A549 (cell line): ENCODE results near the gene PSME4. TPM values are rescaled to one million over a fixed set of nuclear protein-coding genes. Genes with fewer than 3 reads are reported as not detected.

Source experiments
- ATAC-seq, 2 experiments: fragments of 200-7000 bp in 1 of 2; fragments of >200 bp in 1 of 2; cut with Nextera tagmentation in 1 of 2; cut with Tn5 transposase in 1 of 2; 3 replicates each; pipeline versions ENCODE4 v1.8.0 to v1.9.1; 2018 to 2020; ENCODE audit warnings: mild to moderate bottlenecking in 1 of 2, moderate library complexity in 1 of 2
- CTCF ChIA-PET: fragments of 300-600 bp; sonication (Branson Sonifier 250); formaldehyde crosslinking; extraction: SDS; loops from one replicate; lab custom pipeline; 2021; ENCODE audit warnings: antibody characterized with exemption, inconsistent platforms; lab: Yijun Ruan, JAX
- POLR2A ChIA-PET: fragments of 350-600 bp; formaldehyde crosslinking; extraction: SDS; loops from one replicate; lab custom pipeline; 2021; ENCODE audit warnings: antibody characterized with exemption, inconsistent platforms; lab: Yijun Ruan, JAX
- DNase-seq, 2 experiments: peaks; one replicate each; pipeline versions ENCODE4 v3.0.0 to v3.0.0-alpha.2; 2011 to 2016; ENCODE audit warnings: low read depth in 1 of 2, low spot score in 1 of 2
- FAIRE-seq: peaks from 2 replicates; lab custom pipeline; 2011; peaks lifted over from hg19 to GRCh38; lab: Jason Lieb, UNC
- H3K27ac ChIP-seq, 2 experiments: fragments of >200 bp; sonication (Bioruptor Twin); formaldehyde crosslinking; 3 replicates each; pipeline ENCODE4 v1.5.1; 2016 to 2017
- H3K4me1 ChIP-seq: fragments of >200 bp; sonication (Bioruptor Twin); formaldehyde crosslinking; 3 replicates; pipeline ENCODE4 v1.6.1; 2016
- H3K4me2 ChIP-seq: fragments of >200 bp; sonication (Bioruptor Twin); formaldehyde crosslinking; 3 replicates; pipeline ENCODE4 v1.6.1; 2016
- H3K4me3 ChIP-seq: fragments of >200 bp; sonication (Bioruptor Twin); formaldehyde crosslinking; 3 replicates; pipeline ENCODE4 v1.5.1; 2016
- H3K9me3 ChIP-seq: fragments of >200 bp; sonication (Bioruptor Twin); formaldehyde crosslinking; 3 replicates; pipeline ENCODE4 v1.6.1; 2016
- ESRRA ChIP-seq: fragments of 150-350 bp; IDR thresholded peaks from 2 replicates; pipeline ENCODE4 v1.6.1; 2014; ENCODE audit warnings: mild to moderate bottlenecking, low read length, borderline replicate concordance
- GATA3 ChIP-seq: IDR thresholded peaks from 2 replicates; pipeline ENCODE4 v1.6.1; 2012; ENCODE audit warnings: borderline replicate concordance
- HDAC2 ChIP-seq: fragments of 200-600 bp; sonication (generic); IDR thresholded peaks from 2 replicates; pipeline ENCODE4 v1.6.1; 2016
- HEYL ChIP-seq: fragments of 250-450 bp; sonication (Bioruptor Pico); IDR thresholded peaks from 2 replicates; pipeline ENCODE4 v1.8.0; 2021; ENCODE audit warnings: mild to moderate bottlenecking, moderate library complexity
- HOXB5 ChIP-seq: fragments of 250-450 bp; sonication (Bioruptor Pico); IDR thresholded peaks from 2 replicates; pipeline ENCODE4 v1.5.0; 2020; ENCODE audit warnings: mild to moderate bottlenecking, moderate library complexity
- KDM1A ChIP-seq: fragments of 200-600 bp; sonication (generic); IDR thresholded peaks from 2 replicates; pipeline ENCODE4 v1.6.1; 2016; ENCODE audit warnings: low read depth, mild to moderate bottlenecking
- KDM5A ChIP-seq: fragments of 200-600 bp; sonication (generic); IDR thresholded peaks from 2 replicates; pipeline ENCODE4 v1.6.1; 2016; ENCODE audit warnings: antibody characterized with exemption, mild to moderate bottlenecking
- MAFK ChIP-seq: fragments of 450-650 bp; IDR thresholded peaks from 2 replicates; pipeline ENCODE4 v1.6.1; 2014; ENCODE audit not compliant: partially characterized antibody
- MYC ChIP-seq: IDR thresholded peaks from 2 replicates; pipeline ENCODE4 v1.6.1; 2012; ENCODE audit warnings: mild to moderate bottlenecking, inconsistent platforms, low read length, improper control_type of control experiment, borderline replicate concordance
- NPAS2 ChIP-seq: fragments of 250-450 bp; sonication (Bioruptor Pico); IDR thresholded peaks from 2 replicates; pipeline ENCODE4 v1.8.0; 2022; ENCODE audit warnings: mild to moderate bottlenecking, moderate library complexity, borderline replicate concordance
- NR3C1 ChIP-seq: fragments of >200 bp; sonication (Bioruptor Twin); formaldehyde crosslinking; IDR thresholded peaks from 3 replicates; pipeline ENCODE4 v1.6.1; 2017
- POLR2A ChIP-seq: IDR thresholded peaks from 2 replicates; pipeline ENCODE4 v1.6.1; 2012; ENCODE audit warnings: mild to moderate bottlenecking, low read length
- RARB ChIP-seq: fragments of 250-450 bp; sonication (Bioruptor Pico); IDR thresholded peaks from 2 replicates; pipeline ENCODE4 v1.8.0; 2021; ENCODE audit warnings: mild to moderate bottlenecking, moderate library complexity
- SMC3 ChIP-seq: fragments of >200 bp; sonication (Bioruptor Twin); formaldehyde crosslinking; IDR thresholded peaks from 3 replicates; pipeline ENCODE4 v1.6.1; 2018; ENCODE audit warnings: inconsistent platforms
- TP53 ChIP-seq: fragments of 250-450 bp; sonication (Bioruptor Pico); IDR thresholded peaks from 2 replicates; pipeline ENCODE4 v1.5.0; 2021; ENCODE audit warnings: mild to moderate bottlenecking, moderate library complexity
- ZC3H11A ChIP-seq: fragments of 450-650 bp; IDR thresholded peaks from 2 replicates; pipeline ENCODE4 v1.6.1; 2014; ENCODE audit warnings: antibody characterized with exemption, mild to moderate bottlenecking
- WGBS: methylation state at CpG from one replicate; pipeline ENCODE4 v1.1.6; 2017; ENCODE audit errors: missing lambda C conversion rate; 5-methylcytosine and 5-hydroxymethylcytosine counted together
- polyA plus RNA-seq, 4 experiments: library from polyadenylated mRNA; depleted of rRNA in 3 of 4; stranded (reverse); fragments of >200 nt; fragmentation: RNase III in 1 of 4; extraction: RNeasy Plus Mini Kit Qiagen cat#74134 plus additional on column Dnase treatment in 1 of 4; gene quantifications; 2 replicates in 3 of 4; 3 replicates in 1 of 4; pipeline ENCODE4 v1.2.3, GENCODE V29; 2011 to 2017
- TF ChIP-seq, protein P1 (sequence below): fragments of >200 bp; sonication (Bioruptor Twin); formaldehyde crosslinking; IDR thresholded peaks from 2 replicates; pipeline ENCODE4 v1.6.1; 2016
- TF ChIP-seq, protein P2 (sequence below): fragments of 200-600 bp; sonication (generic); IDR thresholded peaks from 2 replicates; pipeline ENCODE4 v1.6.1; 2016; ENCODE audit warnings: antibody characterized with exemption, mild to moderate bottlenecking, moderate library complexity
- TF ChIP-seq, protein P3 (sequence below): fragments of 250-450 bp; sonication (Bioruptor Pico); IDR thresholded peaks from 2 replicates; pipeline ENCODE4 v1.5.0; 2020; ENCODE audit warnings: low read depth, mild to moderate bottlenecking, moderate library complexity

The PSME4 gene
- polyA plus RNA-seq, 2 of the 4 experiments (the other 2 are of a cell fraction), result 31.9 to 55.8 TPM

DNA sequence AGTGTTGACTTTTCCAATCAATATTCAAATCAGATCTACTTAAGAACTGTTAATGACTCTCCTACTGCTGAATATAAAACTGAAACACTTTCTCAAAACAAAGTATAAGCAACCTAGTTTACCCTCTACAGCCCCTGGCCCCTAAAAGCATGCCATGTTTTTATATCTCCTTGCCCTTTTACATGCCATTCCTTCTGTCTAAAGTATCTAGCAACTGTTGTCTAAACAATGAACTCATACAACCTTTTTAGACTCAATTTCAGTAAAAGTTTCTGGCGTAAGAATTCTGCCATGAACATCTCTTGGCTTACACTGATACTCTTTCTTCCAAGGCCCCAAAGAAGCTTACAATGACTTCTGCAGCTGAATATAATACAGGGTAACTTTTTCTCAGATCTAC is 63.2 kb downstream of the PSME4 start:
- CTCF ChIA-PET, result no interaction called here
- 94% methylated on average over 1 of the region's 1 CpG for WGBS
- no peak for DNase-seq
- Histone ChIP-seq H3K27ac (no peak overlapping the region), H3K4me3 (no peak overlapping the region), H3K4me1 (no peaks in the 10 kb centered on the region), H3K9me3 (no peaks in the 10 kb centered on the region), H3K4me2 (no peak overlapping the region)
- POLR2A ChIA-PET, result no interaction called here
- no peak for ATAC-seq
- TF ChIP-seq NR3C1, result no peak
- no peak for FAIRE-seq

DNA sequence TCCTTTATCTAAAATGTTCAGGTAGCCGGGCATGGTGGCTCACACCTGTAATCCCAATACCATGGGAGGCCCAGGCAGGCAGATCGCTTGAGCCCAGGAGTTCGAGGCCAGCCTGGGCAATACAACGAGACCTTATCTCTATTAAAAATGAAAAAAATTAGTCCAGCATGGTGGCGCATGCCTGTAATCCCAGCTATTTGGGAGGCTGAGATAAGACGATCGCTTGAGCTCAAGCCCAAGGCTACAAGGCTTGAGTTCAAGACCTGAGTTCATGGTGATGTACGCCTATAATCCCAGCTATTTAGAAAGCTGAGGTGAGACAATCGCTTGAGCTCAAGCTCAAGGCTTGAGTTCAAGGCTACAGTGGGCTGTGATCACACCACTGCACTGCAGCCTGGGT is 65.4 kb downstream of the PSME4 start:
- FAIRE-seq, result no peak
- no peak overlapping the region for H3K4me2 ChIP-seq

DNA sequence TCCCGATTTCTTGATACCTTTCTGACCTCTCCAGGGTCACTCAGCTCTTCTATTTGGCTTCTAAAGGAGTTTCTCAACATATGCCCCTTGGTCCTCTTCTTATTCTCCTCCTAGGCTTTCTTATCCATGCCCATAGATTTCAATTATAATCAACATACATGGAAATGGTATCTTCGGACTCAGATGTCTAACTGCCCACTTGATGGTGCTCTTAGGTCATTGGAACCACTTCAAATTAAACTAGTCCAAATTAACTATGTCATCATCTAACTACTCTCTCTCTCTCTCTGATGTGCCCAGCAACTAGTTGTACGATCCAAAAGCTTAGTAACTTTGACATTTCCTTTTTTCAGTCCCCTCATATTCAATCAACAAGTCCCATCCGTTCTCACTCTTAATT is 67.8 kb downstream of the PSME4 start:
- Histone ChIP-seq H3K9me3 (no peaks in the 10 kb centered on the region), H3K4me3 (no peak overlapping the region), H3K27ac (no peak overlapping the region), H3K4me2 (no peak overlapping the region), H3K4me1 (no peaks in the 10 kb centered on the region)
- POLR2A ChIA-PET, result no interaction called here
- ATAC-seq (no peak), FAIRE-seq (no peak), DNase-seq (no peak)
- CTCF ChIA-PET, result interaction anchor here (0.9 to 1.1 kb wide), 2 partner anchors 10 to 13 kb away, joined by 3 read pairs; no protein-coding TSS in a partner anchor
- TF ChIP-seq HEYL (CRISPR knock-in tag) (no peak), MYC (no peak), ZC3H11A (no peak), MAFK (no peak)
- 74% methylated on average over 4 of the region's 4 CpGs for WGBS

More for the DNA sequence above, 65.4 kb downstream of the PSME4 start:
- no peak for TF ChIP-seq GATA3
- TF ChIP-seq, protein P1, sequence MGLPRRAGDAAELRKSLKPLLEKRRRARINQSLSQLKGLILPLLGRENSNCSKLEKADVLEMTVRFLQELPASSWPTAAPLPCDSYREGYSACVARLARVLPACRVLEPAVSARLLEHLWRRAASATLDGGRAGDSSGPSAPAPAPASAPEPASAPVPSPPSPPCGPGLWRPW, result no peak
- TF ChIP-seq RARB, result no peak
- no peak for TF ChIP-seq KDM1A
- TF ChIP-seq POLR2A, result no peak
- TF ChIP-seq, protein P2, sequence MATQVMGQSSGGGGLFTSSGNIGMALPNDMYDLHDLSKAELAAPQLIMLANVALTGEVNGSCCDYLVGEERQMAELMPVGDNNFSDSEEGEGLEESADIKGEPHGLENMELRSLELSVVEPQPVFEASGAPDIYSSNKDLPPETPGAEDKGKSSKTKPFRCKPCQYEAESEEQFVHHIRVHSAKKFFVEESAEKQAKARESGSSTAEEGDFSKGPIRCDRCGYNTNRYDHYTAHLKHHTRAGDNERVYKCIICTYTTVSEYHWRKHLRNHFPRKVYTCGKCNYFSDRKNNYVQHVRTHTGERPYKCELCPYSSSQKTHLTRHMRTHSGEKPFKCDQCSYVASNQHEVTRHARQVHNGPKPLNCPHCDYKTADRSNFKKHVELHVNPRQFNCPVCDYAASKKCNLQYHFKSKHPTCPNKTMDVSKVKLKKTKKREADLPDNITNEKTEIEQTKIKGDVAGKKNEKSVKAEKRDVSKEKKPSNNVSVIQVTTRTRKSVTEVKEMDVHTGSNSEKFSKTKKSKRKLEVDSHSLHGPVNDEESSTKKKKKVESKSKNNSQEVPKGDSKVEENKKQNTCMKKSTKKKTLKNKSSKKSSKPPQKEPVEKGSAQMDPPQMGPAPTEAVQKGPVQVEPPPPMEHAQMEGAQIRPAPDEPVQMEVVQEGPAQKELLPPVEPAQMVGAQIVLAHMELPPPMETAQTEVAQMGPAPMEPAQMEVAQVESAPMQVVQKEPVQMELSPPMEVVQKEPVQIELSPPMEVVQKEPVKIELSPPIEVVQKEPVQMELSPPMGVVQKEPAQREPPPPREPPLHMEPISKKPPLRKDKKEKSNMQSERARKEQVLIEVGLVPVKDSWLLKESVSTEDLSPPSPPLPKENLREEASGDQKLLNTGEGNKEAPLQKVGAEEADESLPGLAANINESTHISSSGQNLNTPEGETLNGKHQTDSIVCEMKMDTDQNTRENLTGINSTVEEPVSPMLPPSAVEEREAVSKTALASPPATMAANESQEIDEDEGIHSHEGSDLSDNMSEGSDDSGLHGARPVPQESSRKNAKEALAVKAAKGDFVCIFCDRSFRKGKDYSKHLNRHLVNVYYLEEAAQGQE, result no peak
- TF ChIP-seq HDAC2, result no peak
- no peak for TF ChIP-seq NPAS2 (CRISPR knock-in tag)
- TF ChIP-seq, protein P3, sequence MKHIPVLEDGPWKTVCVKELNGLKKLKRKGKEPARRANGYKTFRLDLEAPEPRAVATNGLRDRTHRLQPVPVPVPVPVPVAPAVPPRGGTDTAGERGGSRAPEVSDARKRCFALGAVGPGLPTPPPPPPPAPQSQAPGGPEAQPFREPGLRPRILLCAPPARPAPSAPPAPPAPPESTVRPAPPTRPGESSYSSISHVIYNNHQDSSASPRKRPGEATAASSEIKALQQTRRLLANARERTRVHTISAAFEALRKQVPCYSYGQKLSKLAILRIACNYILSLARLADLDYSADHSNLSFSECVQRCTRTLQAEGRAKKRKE (CRISPR knock-in tag), result no peak
- TF ChIP-seq ESRRA, result no peak
- TF ChIP-seq TP53 (CRISPR knock-in tag), result no peak
- TF ChIP-seq KDM5A, result no peak
- TF ChIP-seq SMC3, result no peak
- TF ChIP-seq HOXB5 (CRISPR knock-in tag), result no peak
- Histone ChIP-seq H3K4me1 (no peaks in the 10 kb centered on the region), H3K9me3 (no peaks in the 10 kb centered on the region), H3K27ac (no peak overlapping the region), H3K4me3 (no peak overlapping the region)
- WGBS, result 97% methylated on average over 9 of the region's 9 CpGs
- no peak for ATAC-seq
- no peak for DNase-seq
- CTCF ChIA-PET, result interaction anchor here (0.6 kb wide), 2 partner anchors 10 to 157 kb away, joined by 3 read pairs; no protein-coding TSS in a partner anchor
- POLR2A ChIA-PET, result no interaction called here
